CD4-positive, alpha-beta T cell treated with Interferon alpha-2 for 1 hour (primary cell): Measurements from ENCODE around the gene DTNBP1.

ENCODE experiments used
- DNase-seq, 2 donors: peaks; one replicate each; pipeline ENCODE4 v3.0.0-alpha.2; 2020 to 2022

Gene DTNBP1

DNA sequence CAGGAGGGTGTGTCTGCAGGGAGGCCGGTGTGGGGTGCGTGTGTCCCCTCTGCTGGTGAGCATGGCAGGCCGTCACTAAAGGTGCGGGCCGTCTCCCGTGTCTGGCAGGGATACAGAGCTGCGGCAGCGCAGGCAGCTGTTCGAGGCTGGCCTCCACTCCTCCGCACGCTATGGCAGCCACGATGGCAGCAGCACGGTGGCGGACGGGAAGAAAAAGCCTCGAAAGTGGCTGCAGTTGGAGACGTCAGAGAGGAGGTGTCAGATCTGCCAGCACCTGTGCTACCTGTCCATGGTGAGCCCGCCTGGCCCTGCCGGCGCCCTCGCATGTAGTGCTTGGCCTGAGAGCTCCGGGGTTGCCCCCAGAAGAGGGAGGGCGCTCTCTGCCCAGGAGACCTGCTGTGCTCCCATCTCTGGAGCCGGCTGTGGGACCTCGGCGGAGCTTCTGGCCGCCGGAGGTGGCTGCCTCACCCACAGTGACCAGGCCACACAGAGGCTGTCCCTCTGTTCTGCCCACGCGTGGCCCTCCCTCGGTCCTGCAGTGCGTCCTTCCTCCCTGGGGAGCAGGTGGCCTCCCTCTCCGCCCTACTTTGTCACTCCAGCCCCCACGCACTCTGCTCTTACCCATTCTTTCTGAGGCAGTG, 149.6 kb downstream of the DTNBP1 start:
- no peak for DNase-seq

DNA sequence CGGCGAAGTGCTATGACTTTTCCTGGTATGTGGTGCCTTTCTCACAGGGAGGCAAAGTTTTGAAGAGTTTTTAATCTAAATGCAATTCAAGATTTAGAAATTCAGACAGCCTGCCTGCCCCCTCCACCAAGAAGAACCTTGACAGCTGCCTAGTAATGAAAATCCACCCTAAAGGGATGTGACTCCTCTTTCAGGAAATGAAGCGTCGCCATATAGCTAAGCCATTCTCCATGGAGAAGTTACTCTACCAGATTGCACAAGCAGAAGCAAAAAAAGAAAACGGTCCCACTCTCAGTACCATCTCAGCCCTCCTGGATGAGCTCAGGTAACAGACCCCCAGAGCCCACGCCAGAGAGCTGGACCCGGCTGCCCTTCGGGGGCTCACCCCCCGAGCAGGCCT, 150.1 kb downstream of the DTNBP1 start:
- no peak for DNase-seq

DNA sequence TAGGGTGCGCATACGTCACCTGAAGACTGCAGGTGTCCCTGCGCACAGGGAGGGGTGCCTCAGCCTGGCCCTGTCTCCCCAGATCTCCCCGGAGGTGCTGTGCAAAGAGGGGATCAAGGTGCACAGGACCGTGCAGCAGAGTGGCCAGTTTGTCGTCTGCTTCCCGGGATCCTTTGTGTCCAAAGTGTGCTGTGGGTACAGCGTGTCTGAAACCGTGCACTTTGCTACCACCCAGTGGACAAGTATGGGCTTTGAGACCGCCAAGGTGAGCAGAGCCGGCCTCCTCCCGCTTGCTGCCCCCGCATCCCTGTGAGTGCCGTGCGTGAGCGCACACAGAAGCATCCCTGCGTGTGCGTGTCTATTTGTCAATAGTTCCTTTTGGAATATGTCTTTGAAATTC, 150.7 kb downstream of the DTNBP1 start:
- no peak for DNase-seq

DNA sequence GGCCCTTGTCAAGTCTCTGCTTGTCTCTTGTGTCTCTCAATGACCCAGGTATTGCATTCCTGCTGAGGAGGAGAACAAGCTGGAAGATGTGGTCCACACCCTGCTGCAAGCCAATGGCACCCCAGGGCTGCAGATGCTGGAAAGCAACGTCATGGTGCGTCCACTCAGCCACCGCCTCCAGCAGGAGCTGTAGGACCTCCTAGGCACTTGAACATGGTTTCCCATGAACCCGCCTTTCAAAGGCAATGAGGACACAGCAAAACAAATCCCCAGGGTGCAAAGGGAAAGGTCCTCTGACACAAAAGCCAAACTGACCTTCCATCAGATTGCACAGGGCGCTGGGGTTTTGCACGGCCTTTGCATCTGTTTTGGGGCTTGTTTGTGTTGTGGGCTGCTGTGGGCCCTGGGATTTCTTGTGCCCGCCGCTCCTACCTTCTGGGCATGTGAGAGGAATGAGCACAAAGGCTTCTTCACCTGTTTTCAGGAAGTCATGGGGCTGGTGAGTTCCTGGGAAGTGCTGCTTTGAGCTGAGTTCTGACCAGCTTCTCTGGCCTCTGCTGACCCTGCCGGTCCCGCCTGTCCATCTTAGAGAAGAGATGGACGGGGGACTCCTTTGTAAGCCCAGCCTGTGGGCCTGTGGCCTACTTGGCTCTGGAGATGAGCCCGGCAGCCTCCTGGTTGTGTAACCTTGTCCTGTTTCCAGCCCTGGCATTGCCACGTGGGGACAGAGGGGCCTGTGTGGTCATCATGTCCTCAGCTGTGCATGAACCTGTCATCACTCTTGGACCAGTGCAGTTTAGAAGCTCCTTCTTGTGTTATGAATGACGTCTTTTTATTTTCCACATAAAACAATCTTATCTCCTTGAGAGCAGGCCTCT, 151.3 kb downstream of the DTNBP1 start:
- no peak for DNase-seq

DNA sequence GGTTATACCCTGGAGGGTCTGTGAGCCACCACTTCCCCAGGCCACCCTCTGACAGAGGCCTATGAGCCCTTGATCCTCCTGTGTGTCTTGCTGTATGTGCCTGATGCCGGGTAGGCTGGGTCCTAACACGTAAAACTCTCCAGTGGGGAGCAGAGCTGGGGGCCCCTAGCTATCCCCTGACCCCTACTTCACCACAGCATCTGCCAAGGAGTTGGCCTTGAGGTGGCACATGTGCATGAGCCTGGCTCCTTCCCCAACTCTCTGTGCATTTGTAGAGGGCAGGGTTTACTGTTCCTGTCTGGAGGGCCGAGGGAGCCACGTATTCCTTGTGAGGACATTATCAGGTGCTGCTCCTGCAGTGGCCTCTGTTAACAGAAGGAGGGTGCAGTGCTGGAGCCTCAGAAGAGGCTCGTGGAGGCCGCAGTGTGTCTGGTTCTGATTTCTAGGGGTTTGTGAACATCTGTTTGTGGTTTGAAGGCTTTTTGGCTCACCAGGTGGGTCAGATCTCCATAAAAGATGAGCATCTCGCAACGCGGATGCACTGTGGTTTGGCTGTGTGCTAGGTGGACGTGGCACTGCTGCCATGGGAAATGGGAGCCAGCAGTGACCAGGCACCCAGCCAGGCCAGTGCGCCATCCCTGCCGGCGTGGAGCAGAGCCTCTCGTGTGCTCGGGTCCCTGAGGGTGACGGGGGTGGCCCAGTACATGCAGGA, 152.1 kb downstream of the DTNBP1 start:
- DNase-seq = no peak

DNA sequence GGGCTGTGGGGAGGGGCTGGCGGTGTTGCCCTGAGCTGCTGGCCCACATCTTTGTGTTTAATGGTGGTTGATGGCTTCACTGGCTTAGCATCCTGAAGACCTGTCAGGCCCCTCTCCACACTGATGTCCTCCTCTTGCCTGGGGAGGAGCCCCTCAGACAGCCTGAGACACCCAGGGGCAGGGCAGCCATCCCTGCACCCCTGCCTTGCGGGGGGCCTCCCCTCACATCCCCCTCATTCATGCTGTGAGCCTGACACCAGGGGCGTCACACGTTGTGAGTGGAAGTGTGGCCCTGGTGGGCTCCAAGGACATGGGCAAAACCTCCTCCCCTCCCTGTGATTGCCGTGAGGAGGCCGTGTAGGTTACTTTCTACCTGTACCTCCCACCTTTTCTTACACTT, 152.7 kb downstream of the DTNBP1 start:
- no peak for DNase-seq

DNA sequence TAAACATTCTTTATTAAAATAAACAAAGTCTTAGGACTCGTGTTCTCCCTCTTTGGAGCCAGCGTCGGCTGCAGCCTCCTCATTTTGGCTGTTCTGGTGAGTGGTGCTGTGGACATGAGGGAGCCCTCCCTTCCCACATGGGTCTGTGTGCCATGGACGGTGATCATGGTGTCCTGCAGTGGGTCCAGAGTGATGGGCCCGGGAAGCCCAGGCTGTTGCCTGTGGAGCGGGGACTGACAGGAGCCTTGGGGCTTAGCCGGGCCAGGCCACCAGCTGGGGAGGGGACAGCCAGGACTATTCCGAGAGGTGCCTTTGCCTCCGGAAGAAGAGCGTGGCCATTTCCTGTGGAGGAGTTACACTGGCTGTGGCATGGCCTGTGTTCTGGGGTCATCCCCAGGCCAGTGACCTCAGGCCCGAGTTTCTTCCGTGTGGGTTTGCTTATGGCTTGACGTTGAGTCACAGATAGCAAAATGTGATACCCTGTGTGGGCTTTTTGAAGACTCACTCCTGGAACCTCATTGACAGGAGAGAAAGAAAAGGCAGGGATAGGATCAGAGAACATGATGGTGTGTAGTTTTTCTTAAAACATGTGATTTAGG, 153.4 kb downstream of the DTNBP1 start:
- DNase-seq = no peak

DNA sequence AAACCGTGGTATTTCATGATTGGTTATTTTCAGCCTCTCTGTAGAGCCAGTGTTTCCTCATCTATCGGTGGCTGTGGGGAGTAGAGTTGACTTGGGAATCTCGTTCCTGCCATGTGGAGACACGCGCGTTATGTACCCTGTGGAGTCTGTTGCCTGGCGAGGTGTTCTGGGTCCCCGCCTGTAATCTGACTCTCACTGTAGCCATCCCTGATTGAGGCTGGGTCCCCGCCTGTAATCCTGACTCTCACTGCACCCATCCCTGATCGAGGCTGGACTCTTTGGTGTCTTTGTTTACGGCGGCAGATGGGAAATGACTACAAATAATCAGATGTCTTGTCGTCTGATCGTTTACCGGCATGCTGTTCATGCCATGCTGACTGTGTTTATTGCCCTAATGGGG, 153.9 kb downstream of the DTNBP1 start:
- DNase-seq = no peak

DNA sequence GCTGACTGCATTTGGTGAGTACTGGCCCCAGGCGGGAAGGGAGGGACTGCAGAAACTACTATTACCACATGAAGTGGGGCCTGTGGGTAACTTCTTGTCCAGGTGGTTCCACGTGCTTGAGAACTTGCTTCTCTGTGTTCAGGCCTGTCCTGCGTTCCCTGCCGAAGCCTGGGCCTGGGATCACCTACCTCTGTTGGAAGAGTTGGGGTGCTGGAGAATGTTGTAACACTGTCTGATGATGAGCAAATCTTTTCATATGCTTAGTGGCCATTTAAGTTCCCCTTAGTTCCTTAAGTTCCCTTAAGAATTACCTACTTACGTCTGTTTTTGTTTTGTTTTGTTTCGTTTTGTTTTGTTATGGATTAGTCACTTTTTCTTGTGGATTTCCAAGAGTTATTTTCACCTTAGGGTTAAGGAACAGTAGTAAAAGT, 154.4 kb downstream of the DTNBP1 start:
- no peak for DNase-seq

DNA sequence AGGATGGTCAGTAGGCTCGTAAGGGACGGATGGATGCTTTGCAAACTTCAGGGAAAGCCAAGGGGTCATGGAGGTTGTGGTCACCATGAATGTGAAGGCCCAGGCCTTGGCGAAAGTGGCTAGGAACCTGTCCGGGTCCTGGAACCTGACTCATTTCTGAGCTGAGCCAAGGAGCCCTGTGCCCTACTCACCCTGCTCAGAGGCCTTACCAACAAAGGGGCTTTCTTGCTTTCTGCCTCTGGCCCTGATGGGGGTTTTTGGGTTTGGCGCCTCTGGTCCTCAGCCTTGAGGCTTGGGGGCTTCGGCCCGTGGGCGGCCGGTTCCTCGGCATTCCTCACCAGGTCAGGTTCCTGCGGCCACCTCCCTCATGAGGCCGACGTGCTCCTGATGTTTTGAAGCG, 155.1 kb downstream of the DTNBP1 start:
- DNase-seq = no peak

DNA sequence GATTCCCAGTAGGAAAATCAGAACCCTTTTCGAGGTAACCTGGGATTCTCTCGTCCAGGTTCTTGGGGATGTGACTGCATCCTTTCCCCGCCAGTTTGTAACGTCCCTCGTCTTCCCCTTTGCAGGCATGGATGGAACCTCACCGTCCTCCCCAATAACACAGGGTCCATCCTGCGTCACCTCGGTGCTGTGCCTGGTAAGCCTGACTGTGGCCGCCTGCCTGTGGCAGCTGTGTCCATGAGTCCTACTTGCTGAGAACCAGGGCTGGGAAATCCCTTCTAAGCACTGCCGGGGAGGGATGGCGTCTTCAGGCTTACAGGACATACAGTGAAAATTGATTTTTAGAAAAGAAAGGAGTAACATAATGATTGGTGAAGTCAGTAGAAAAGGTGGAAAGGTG, 155.6 kb downstream of the DTNBP1 start:
- no peak for DNase-seq

DNA sequence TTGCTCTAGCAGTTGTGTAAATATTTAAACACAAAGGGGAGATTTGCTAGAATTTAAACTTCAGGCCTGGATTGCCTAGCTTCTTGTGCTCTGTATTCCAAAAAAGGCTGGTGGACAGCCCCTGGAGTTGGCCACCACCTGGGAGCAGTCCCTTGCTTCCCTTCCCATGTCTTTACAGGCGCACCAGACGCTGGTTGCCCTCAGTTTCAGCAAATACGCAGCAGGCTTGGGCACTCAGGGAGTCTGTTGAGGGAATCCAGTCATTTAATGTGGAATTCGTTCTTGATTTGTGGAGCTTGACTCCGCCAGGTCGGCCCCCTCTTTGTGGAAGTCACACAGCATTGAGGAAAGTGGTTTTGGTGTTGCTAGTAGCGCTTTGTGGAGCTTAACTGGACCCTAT, 156.8 kb downstream of the DTNBP1 start:
- DNase-seq = no peak

DNA sequence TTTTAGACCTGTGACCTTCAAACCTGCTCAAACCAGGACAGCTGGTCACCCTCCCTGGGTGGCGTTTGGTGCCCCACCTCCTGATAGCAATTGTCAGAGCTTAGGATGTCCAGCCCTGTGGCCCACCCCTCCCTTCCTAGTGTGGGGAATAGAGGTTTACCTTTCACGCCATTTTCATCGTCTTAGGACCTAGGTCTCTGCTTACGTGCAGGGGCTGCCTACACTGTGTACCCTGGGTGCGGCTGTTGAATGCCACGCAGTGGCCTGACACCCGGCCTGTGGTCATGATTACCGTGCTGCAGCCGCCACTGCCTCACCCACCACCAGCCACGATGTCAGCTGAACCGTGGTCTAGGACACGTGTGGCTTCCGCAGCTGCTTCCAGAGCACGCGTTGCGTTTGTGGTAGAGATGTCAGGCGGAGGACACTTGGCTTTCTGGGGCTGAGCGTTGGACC, 157.3 kb downstream of the DTNBP1 start:
- DNase-seq = no peak

DNA sequence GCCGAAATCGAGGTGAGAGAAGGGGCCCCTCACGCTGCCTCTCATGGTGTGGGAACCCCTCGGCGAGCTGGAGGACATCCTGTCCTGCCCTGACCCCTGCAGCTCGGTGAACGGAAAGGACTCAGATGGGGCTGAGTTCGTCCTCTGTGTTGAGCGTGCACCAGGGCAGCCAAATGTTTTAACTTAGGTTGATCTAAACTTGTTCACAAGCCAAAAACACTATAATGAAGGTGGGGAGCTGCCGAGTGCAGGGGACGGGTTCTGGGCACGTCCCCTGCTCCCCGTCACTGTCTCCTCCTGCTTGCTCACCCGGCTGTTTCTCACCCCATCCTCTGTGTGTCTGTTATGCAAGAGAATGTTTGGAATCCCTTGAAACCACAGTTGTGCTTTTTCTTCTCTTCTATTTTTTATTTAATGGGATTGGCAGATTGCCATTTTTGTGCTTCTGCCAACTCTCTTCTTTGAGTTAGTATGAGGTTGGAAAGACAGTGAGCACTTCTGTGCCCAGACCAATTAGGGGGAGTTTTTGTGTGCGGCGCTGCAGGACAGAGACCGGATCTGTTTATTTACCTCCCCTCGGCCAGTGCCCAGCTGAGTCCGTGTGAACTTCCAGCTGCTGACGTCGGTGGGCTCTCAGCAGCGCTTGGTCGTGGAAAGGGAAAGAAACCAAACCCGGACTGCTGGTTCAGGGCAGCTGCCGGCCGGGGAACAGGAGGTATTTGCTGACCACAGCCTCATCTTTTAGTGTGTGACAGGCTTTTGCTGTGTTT, 158.1 kb downstream of the DTNBP1 start:
- DNase-seq = no peak

DNA sequence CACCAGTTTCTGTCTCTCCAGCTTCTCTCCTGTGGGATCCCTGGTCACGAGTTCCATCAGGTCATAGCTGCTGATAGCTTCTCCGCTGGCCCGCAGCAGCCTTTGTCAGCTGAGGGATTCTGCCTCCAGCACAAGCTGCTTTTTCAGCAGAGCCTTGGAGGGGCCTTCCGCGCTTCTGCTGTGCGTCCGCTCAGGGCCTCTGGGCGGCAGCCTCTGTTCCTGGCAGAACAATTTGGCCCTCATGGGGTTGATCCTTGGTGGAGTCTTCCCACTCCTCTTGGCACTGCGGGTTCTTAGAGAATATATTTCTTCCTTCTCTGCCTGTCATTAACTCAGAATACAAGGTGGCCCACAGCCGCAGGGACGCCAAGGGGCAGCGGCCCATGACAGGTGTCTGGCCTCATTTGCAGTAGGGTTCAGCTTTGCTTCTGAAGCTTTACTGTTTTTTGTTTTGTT, 158.8 kb downstream of the DTNBP1 start:
- no peak for DNase-seq

DNA sequence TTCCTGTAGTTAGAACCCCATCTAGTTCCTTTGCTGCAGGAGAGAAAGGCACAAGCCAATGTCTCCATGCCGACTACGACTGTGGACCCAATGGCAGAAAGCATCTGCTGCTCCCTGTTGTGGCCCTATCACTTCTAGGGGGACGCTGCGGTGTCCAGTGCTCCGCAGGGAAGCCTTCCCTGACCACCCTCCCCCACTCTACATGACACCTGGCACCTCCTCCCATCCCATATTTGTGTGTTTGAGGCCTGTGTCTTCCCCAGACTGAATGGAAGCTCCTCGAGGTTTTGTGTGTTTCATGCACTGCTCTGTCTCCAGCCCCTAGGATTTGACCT, 159.5 kb downstream of the DTNBP1 start:
- no peak for DNase-seq

DNA sequence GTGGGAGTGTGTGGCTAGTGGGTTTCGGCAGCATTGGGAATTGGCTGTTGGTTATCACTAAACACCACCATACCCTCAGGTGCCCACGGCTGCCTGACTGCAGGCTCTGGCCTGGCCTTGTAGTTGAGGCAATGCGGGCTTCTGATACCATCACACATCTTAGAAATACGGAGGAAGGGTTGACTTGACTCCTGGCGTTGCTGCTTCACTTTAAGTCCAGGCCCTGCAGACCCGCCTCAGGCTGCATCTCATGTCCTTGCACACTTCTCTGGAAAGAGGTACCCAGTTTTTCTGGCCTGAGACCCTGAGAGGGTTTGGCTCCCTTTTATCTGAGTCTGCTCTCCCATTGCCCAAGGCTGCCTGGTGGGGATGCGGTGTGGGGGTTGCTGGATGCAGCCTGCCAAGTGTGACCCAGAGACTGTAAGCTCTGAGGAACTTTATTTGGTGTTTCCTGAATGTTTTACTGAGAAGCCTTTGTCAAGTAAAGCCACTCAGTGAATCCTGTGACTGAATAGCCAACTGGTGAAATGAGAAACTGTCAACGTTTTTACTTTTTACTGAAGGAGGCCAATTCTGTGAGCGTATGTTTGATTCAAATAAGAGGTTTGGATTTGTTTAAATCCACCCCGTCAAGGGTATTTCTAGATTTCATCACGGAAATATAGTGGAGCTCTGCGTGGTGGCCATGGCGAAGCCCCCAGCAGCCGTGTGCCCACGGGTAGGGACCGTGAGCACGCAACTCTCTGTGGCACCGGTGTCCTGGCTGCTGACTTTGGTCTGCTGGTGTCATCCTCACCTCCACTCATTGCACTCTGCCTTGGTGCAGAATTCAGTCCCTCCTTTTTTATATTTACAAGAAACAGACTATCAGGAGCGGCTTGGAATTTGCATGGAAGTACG, 160.1 kb downstream of the DTNBP1 start:
- DNase-seq = no peak

DNA sequence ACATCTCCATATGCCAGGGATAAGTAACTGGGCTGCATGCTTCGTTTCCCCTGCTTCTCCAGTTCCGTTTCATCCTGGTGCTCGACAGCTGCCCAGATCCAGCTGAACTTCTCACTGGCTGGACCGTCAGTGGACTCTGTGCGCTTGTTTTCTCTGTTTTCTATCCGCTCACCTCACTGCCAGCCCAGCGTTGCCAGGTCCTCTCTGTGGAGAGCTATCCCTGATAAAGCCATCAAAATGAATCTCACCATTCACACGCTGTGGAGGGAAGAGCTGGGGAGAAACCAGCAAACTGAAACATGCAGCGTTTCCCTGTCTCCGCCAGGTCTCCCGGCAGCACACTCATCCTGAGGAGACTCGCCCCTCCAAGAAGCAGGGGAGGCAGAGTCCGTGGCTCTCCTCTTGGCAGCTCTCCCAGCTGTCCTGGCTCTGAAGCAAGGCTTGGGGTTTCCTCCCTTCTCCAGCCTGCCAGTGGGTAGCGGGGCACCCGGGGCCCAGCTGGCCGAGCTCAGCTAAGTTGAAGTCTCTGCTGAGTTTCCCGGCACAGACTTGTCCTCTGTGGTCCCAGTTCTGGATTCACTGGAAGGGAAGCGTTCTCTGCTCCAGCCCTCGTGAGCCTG, 160.9 kb downstream of the DTNBP1 start:
- no peak for DNase-seq

DNA sequence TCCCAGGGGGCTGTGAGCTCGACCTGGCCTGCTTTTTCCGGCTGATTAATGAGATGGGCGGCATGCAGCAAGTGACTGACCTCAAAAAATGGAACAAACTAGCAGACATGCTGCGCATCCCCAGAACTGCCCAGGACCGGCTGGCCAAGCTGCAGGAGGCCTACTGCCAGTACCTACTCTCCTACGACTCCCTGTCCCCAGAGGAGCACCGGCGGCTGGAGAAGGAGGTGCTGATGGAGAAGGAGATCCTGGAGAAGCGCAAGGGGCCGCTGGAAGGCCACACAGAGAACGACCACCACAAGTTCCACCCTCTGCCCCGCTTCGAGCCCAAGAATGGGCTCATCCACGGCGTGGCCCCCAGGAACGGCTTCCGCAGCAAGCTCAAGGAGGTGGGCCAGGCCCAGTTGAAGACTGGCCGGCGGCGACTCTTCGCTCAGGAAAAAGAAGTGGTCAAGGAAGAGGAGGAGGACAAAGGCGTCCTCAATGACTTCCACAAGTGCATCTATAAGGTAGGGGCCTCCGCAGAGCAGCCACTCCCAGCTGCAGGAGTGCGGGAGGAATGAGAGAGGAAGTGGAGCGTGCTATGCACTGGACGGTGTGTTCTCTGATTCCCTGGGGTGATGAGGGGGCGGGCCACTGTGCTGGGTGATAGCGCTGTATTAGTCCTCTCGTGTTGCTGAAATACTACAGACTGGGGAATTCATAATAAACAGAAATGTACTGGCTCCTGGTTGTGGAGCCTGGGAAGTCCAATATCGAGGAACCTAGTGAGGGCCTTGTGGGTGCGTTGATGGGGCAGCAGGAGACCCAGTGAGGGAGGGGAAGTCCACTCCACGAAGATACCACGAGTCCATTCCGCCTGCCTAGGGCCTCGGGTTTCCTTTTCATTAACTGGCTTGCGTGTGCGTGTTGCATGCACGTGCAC, 161.7 kb downstream of the DTNBP1 start:
- no peak for DNase-seq
